C4-2B (cell line): ENCODE data around the gene HERC4.
"Not testable (repeated sequence)": the region's sequence is repeated elsewhere in the genome, so short reads cannot be mapped to it uniquely, and the experiment has no call there.

Source experiments
- H3K27ac ChIP-seq: fragments of 450-650 bp; 2 replicates; pipeline ENCODE4 v1.5.1; 2017
- ZFX ChIP-seq: fragments of 450-650 bp; IDR thresholded peaks from 2 replicates; pipeline ENCODE4 v1.6.1; 2017
- TF ChIP-seq, protein P1 (sequence below): fragments of 450-650 bp; conservative IDR thresholded peaks from 2 replicates; pipeline ENCODE4 v1.5.1; 2017; ENCODE audit warnings: mild to moderate bottlenecking

HERC4 gene

DNA sequence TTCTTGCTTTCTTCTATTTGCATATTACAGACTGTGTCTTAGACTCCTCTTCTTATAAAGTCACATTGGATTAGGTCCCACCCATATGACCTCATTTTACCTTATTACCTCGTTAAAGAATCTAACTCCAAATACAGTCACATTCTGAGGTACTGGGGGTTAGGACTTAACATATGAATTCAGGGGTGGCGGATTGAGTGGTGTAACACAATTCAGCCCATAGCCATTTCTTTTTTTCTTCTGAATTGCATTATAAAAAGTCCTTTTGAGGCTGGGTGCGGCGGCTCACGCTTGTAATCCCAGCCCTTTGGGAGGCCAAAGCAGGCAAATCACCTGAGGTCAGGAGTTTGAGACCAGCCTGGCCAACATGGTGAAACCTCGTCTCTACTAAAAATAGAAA lies 6.8 kb upstream of the HERC4 start:
- TF ChIP-seq ZFX, result no peak
- TF ChIP-seq, protein P1, sequence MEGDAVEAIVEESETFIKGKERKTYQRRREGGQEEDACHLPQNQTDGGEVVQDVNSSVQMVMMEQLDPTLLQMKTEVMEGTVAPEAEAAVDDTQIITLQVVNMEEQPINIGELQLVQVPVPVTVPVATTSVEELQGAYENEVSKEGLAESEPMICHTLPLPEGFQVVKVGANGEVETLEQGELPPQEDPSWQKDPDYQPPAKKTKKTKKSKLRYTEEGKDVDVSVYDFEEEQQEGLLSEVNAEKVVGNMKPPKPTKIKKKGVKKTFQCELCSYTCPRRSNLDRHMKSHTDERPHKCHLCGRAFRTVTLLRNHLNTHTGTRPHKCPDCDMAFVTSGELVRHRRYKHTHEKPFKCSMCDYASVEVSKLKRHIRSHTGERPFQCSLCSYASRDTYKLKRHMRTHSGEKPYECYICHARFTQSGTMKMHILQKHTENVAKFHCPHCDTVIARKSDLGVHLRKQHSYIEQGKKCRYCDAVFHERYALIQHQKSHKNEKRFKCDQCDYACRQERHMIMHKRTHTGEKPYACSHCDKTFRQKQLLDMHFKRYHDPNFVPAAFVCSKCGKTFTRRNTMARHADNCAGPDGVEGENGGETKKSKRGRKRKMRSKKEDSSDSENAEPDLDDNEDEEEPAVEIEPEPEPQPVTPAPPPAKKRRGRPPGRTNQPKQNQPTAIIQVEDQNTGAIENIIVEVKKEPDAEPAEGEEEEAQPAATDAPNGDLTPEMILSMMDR, result no peak
- no peak overlapping the region for H3K27ac ChIP-seq

DNA sequence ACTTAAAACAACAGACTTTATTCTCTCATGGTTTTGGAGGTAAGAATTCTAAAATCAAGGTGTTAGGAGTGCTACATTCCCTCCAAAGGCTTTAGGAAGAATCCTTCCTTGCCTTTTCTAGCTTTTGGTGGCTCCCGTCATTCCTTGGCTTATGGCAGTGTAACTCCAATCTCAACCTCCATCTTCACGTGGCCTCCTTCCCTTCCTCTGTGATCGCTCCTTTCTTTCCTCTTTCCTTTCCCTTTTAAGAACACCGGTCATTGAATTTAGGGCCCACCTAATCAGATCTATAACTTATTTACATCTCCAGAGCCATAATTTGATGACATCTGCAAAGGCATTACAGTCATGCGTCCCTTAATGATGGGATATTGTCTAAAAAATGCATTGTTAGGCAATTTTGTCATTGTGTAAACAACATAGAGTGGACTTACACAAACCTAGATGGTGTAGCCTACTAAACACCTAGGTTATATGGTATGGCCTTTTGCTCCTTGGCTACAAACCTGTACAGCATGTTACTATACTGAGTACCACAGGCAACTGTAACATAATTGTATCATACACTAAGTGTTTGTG lies 5.9 kb upstream of the HERC4 start:
- no peak overlapping the region for H3K27ac ChIP-seq
- TF ChIP-seq ZFX, result no peak
- TF ChIP-seq, protein P1, result no peak

DNA sequence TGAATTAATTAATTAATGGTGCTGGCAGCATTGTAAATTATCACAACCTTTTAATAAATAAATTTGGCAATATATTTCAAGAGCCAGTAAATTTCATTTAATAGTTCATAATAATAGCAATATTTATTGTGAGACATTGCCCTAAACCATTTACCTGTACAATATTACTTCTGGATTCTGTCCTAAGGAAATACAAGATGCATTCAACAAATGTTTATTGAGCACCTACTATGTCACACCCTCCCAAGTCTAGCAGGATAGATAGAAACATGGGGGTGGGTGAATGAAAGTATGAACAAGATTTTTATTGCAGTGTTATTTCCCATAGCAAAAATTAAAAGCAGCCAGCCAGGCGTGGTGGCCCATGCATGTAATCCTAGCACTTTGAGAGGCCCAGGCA lies 4.4 kb upstream of the HERC4 start:
- no peak overlapping the region for H3K27ac ChIP-seq
- TF ChIP-seq ZFX, result no peak
- TF ChIP-seq, protein P1, result no peak

DNA sequence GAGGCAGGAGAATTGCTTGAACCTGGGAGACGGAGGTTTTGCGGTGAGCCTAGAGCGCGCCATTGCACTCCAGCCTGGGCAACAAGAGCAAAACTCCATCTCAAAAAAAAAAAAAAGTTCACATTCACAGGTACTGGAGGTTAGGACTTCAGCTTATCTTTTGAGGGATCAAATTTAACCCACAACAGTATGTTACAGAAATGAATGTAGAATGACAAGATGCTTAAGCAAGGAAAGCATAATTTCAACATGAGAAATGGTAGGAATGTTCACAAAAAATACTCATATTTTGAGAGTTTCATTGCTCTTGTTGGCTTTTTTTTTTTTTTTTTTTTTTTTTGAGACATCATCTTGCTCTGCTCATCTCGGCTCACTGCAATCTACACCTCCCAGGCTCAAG lies 1.9 kb upstream of the HERC4 start:
- no peak overlapping the region for H3K27ac ChIP-seq
- TF ChIP-seq, protein P1, result no peak
- no peak for TF ChIP-seq ZFX

DNA sequence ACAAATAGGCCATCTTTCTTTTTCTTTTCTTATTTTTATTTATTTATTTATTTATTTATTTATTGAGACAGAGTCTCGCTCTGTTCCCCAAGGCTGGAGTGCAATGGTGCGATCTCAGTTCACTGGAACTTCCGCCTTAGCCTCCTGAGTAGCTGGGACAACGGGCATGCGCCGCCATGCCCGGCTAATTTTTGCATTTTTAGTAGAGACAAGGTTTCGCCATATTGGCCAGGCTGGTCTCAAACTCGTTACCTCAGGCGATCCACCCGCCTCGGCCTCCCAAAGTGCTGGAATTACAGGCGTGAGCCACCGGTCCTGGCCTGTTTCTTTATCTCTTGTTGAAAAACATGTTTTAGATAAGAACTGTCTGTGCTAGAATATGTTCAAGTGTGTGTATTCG lies 998 bp upstream of the HERC4 start:
- not testable (repeated sequence) for H3K27ac ChIP-seq

DNA sequence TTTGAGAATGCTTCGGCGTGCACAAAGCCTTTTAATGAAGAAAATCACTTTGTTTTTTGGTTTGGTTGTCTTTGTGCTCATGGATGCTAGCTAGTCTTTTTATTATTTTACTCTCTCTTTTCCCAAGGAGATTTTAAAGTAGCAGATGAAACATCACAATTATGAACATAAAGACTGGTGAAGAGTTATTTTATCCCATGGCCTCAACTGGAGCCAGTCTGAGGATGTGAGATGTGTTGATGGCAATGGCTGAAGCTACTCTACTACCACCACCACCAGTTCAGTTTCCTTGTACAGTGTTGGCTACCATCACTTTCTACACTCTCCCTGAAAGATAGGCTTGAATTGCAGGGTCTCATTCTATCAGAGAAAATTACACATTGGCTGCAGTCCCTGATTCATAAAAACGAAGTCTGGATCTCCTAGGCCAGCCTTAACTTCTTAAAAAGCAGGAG lies 494 bp upstream of the HERC4 start:
- TF ChIP-seq, protein P1, result no peak
- TF ChIP-seq ZFX, result no peak
- peak overlapping the region; percentile 91 for H3K27ac ChIP-seq

DNA sequence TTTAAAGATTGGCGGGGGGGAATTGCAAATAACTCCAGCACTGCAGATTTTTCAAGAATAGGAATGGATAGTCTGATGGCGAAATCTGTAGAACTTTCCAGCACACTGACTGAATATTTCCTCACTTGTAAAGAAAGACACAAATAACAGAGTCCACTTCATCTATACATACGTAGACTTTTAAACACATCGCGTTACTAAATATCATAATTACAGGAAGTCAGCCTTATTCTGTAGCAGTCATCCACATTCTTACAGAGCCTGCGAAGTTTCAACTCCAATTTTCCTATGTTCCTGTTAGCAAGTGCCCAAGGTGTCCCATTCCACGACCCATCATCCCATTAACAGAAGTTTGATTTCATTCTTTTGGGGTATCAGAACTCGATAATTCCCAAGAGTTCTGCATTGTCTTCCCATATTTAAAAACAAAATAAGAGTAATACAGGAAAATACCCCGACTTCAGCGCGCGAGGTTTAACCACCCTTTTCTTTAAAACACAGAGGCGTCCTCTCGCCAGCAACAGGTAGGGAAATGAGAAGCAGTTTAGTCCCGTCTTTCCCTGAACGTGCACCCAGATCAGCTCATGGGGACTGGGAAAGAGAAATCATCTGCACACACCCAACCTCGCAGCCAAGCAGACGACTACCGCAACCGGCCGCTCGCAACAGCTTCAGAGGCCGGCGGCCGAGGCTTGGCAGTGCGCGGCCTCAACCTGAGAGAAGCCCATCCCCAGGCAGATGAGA lies 880 bp downstream of the HERC4 start:
- TF ChIP-seq, protein P1, result no peak
- TF ChIP-seq ZFX, result no peak
- H3K27ac ChIP-seq, result peak overlapping the region; percentile 91

DNA sequence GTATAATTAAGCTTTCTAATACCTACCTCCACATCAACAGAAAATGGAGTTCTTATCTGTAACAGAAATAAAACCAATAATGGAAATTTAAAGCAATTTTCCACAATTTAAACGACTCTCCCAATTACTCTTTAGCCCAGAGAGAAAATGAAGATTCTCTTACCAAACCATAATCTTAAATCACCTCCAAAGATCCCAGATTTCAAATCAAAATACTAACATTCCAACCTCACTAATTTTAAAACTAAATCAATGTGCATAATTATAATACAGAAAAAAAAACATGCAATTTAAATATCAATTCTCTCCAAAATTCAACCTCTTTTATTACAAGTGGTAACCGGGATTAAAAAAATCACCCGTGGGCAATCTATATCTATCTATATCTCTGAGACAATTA lies 1.5 kb downstream of the HERC4 start:
- H3K27ac ChIP-seq, result no peak overlapping the region

More for the DNA sequence above, 1.5 kb downstream of the HERC4 start:
- TF ChIP-seq, protein P1, result no peak
- TF ChIP-seq ZFX, result no peak
